PC-9 (cell line): ENCODE measurements around the gene MAP2K2. TPM values are rescaled to one million over a fixed set of nuclear protein-coding genes. Genes with fewer than 3 reads are reported as not detected.
A peak's percentile ranks its signal among the peaks of the same experiment; 100 is the strongest.

Experiments used
- BruUV-seq: library from RNA; stranded (reverse); fragments of 400-500 nt; replicated peaks from 2 replicates; lab custom pipeline; 2021; lab: Mats Ljungman, UMichigan
- CTCF ChIA-PET: fragments of 300-600 bp; sonication (Branson Sonifier 250); formaldehyde crosslinking; loops from one replicate; lab custom pipeline; 2022; ENCODE audit warnings: antibody characterized with exemption; lab: Charles Lee
- POLR2A ChIA-PET: fragments of 300-600 bp; sonication (Branson Sonifier 250); formaldehyde crosslinking; loops from one replicate; lab custom pipeline; 2022; ENCODE audit warnings: antibody characterized with exemption; ENCODE audit not compliant: unreplicated experiment; lab: Charles Lee
- DNase-seq, 2 experiments: peaks; one replicate each; pipeline versions ENCODE4 v3.0.0 to v3.0.0-alpha.2; 2015 to 2022; ENCODE audit warnings: mixed read lengths in 1 of 2
- H2AFZ ChIP-seq: fragments of 200-600 bp; sonication (generic); 2 replicates; pipeline ENCODE4 v1.8.1; 2017; ENCODE audit warnings: antibody characterized with exemption
- H3F3A ChIP-seq: fragments of 200-600 bp; sonication (generic); 2 replicates; pipeline ENCODE4 v1.8.1; 2017; ENCODE audit warnings: antibody characterized with exemption, mild to moderate bottlenecking, low read depth; ENCODE audit not compliant: insufficient read depth
- H3K27ac ChIP-seq: fragments of 200-600 bp; sonication (generic); 2 replicates; pipeline ENCODE4 v1.6.1; 2016; ENCODE audit warnings: mixed run types
- H3K27me3 ChIP-seq: fragments of 200-600 bp; sonication (generic); 2 replicates; pipeline ENCODE4 v1.6.1; 2016; ENCODE audit warnings: low read depth, mixed run types; ENCODE audit not compliant: insufficient read depth
- H3K36me3 ChIP-seq: fragments of 200-600 bp; sonication (generic); 2 replicates; pipeline ENCODE4 v1.6.1; 2016; ENCODE audit warnings: low read depth, mixed run types
- H3K4me1 ChIP-seq: fragments of 200-600 bp; sonication (generic); replicated peaks from 2 replicates; pipeline ENCODE4 v1.6.1; 2016; ENCODE audit warnings: mixed run types; ENCODE audit not compliant: insufficient read depth
- H3K4me2 ChIP-seq: fragments of 200-600 bp; sonication (generic); 2 replicates; pipeline ENCODE4 v1.6.1; 2017; ENCODE audit warnings: mixed run types
- H3K4me3 ChIP-seq: fragments of 200-600 bp; sonication (generic); 2 replicates; pipeline ENCODE4 v1.6.1; 2016; ENCODE audit warnings: mixed run types
- H3K79me2 ChIP-seq: fragments of 200-600 bp; sonication (generic); 2 replicates; pipeline ENCODE4 v1.6.1; 2017; ENCODE audit warnings: low read depth, mixed run types
- H3K9me2 ChIP-seq: fragments of 200-600 bp; sonication (generic); 2 replicates; pipeline ENCODE4 v1.8.1; 2017; ENCODE audit warnings: mild to moderate bottlenecking; ENCODE audit not compliant: insufficient read depth
- H3K9me3 ChIP-seq: fragments of 200-600 bp; sonication (generic); 2 replicates; pipeline ENCODE4 v1.8.1; 2016; ENCODE audit warnings: low read depth; ENCODE audit not compliant: insufficient read depth
- H4K20me1 ChIP-seq: fragments of 200-600 bp; sonication (generic); 2 replicates; pipeline ENCODE4 v1.8.1; 2017; ENCODE audit not compliant: insufficient read depth
- EZH2 ChIP-seq: fragments of 200-600 bp; sonication (generic); IDR thresholded peaks from 2 replicates; pipeline ENCODE4 v1.8.0; 2017; ENCODE audit warnings: antibody characterized with exemption, low read depth
- intact Hi-C: fragments of 100-400 bp; cut with micrococcal nuclease; formaldehyde crosslinking; loops from one replicate; pipeline ENCODE4 v1.10.0; 2022; ENCODE audit not compliant: unreplicated experiment
- total RNA-seq: library from RNA; stranded (reverse); gene quantifications from 2 replicates; pipeline ENCODE4 v1.2.3, GENCODE V29; 2021
- TF ChIP-seq, protein P1 (sequence below): fragments of 200-600 bp; sonication (generic); conservative IDR thresholded peaks from 2 replicates; pipeline ENCODE4 v1.6.1; 2017; ENCODE audit warnings: mixed run types, antibody characterized with exemption, mild to moderate bottlenecking, moderate library complexity

Gene MAP2K2
- total RNA-seq, 1 experiment from 2014 or later: 160 TPM

DNA sequence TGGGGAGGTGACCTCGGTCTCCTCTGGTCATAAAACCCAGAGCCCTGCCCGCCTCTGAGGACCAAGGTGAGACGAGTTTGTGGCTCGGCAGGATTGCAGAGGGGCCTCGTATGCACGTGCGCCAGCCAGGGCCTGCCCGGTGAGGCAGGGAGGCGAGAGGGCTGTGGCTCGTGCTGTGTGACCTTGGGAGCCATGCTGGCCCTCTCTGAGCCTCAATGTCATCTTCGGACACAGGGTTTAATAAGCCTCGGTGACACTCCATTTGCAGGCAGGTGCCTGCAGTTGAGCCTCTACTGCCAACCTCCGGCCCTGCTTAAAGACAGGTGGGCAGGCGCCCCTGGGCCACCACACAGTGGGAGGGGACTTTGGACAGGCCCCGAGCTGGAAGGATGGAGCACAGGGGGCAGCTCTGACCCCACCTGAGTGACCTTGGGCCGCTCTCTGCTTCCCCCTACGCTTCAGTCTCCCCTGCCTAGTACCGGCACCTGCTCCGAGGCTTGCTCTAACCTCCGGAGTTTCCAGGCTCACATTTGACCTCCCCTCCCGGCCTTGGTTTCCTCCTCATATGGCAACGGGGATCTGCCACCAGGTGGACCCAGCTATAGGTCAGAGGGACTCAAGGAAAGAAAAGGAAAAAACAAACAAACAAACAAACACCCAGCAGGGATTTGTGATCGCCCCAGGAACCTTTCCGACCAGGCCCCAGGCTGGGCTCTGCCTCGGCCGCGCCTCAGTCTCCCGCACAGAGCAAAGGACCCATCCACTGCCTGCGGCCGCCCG is 60.4 kb downstream of the MAP2K2 start:
- no peak for DNase-seq
- Histone ChIP-seq H3K36me3 (no peaks in the 10 kb centered on the region), H3K4me3 (peak overlapping the region; percentile 74), H3K4me1 (peaks cover 50% of the 10 kb centered on the region), H3K9me2 (no peaks in the 10 kb centered on the region), H3K9me3 (no peaks in the 10 kb centered on the region), H3F3A (peaks cover 24% of the 10 kb centered on the region; the same call in 1 of the 2 replicates), H3K4me2 (peak overlapping the region; percentile 91), H3K27ac (peak overlapping the region; percentile 96), H3K79me2 (peaks cover 65% of the 10 kb centered on the region), H4K20me1 (peaks cover 39% of the 10 kb centered on the region), H3K27me3 (no peaks in the 10 kb centered on the region), H2AFZ (no peak overlapping the region)
- TF ChIP-seq, protein P1, sequence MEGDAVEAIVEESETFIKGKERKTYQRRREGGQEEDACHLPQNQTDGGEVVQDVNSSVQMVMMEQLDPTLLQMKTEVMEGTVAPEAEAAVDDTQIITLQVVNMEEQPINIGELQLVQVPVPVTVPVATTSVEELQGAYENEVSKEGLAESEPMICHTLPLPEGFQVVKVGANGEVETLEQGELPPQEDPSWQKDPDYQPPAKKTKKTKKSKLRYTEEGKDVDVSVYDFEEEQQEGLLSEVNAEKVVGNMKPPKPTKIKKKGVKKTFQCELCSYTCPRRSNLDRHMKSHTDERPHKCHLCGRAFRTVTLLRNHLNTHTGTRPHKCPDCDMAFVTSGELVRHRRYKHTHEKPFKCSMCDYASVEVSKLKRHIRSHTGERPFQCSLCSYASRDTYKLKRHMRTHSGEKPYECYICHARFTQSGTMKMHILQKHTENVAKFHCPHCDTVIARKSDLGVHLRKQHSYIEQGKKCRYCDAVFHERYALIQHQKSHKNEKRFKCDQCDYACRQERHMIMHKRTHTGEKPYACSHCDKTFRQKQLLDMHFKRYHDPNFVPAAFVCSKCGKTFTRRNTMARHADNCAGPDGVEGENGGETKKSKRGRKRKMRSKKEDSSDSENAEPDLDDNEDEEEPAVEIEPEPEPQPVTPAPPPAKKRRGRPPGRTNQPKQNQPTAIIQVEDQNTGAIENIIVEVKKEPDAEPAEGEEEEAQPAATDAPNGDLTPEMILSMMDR: no peak
- TF ChIP-seq EZH2: no peak
- CTCF ChIA-PET: no interaction called here
- BruUV-seq: TSS peak; percentile 25
- POLR2A ChIA-PET: no interaction called here
- intact Hi-C loops: loop anchor here (5.0 to 10.0 kb wide), 2 partner anchors 76 to 81 kb away; partner anchors contain the start of gene EEF2

DNA sequence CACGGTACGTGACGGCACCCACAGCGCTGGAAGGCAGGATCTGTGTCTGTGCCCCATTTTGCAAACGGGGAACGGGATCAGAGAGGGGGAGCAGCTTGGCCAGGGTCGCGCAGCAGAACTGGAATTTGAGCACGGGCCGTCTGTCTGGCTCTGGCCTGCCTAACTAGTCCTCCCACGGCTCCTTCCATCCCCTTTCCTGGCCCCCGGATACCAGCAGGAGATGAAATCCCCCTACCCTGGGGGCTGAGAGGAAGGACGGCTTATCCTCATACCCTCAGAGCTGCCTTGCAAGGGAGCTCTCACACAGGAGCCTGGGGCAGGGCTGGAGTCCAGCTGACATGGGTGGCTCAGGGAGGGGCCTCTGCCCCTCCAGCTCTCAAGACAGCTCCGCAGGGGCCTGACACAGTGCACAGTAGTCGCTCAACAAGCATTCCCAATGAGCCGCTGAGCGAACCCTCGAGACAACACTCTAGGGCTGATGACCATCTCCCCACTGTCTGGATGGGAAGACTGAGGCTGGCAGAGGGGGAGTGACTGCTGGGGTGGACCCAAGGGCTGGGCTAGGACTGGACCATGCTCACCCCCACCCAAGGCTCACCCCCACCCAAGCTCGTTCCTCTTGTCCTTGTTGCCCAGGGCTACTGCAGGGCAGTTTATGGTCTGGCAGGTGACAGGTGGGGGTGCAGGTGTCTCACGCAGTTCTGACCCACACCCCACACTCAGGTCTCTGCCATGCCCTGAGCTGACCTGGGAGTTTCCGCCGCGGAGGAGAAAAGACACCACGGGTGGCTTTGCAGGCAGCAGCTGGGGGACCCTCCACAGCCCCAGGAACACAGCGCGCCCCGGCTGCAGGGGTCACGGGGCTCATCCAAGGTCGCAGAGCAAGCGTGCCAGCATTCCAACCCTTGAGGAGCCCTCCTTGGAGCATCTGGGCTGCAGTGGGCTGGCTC is 61.2 kb downstream of the MAP2K2 start:
- POLR2A ChIA-PET: no interaction called here
- no peak for DNase-seq
- Histone ChIP-seq H3K4me1 (peaks cover 57% of the 10 kb centered on the region), H4K20me1 (peaks cover 43% of the 10 kb centered on the region), H3F3A (peaks cover 29% of the 10 kb centered on the region; the same call in 1 of the 2 replicates), H3K4me2 (peak overlapping the region; percentile 91), H3K36me3 (no peaks in the 10 kb centered on the region), H3K9me2 (no peaks in the 10 kb centered on the region), H3K27me3 (no peaks in the 10 kb centered on the region), H3K27ac (peak overlapping the region; percentile 96), H2AFZ (no peak overlapping the region), H3K79me2 (peaks cover 73% of the 10 kb centered on the region), H3K4me3 (peak overlapping the region; percentile 74; the same call in 1 of the 2 replicates), H3K9me3 (no peaks in the 10 kb centered on the region)
- BruUV-seq: no TSS peak
- CTCF ChIA-PET: no interaction called here
- TF ChIP-seq, protein P1: no peak
- TF ChIP-seq EZH2: no peak
- intact Hi-C loops: loop anchor here (1.0 to 10.0 kb wide), 3 partner anchors 10 to 82 kb away; partner anchors contain the start of gene EEF2
